Caco-2 (cell line): Measurements from ENCODE around the gene PTPRN2. TPM values are rescaled to one million over a fixed set of nuclear protein-coding genes. Genes with fewer than 3 reads are reported as not detected.

Experiments
- BruUV-seq: library from RNA; stranded (reverse); fragments of 400-500 nt; replicated peaks from 2 replicates; lab custom pipeline; 2021; lab: Mats Ljungman, UMichigan
- CTCF ChIA-PET: fragments of 300-600 bp; sonication (Branson Sonifier 250); formaldehyde crosslinking; loops from one replicate; lab custom pipeline; 2022; ENCODE audit warnings: antibody characterized with exemption; lab: Charles Lee
- POLR2A ChIA-PET: fragments of 300-600 bp; sonication (Branson Sonifier 250); formaldehyde crosslinking; loops from one replicate; lab custom pipeline; 2022; ENCODE audit warnings: antibody characterized with exemption; lab: Charles Lee
- DNase-seq, 2 experiments: peaks; one replicate each; pipeline versions ENCODE4 v3.0.0 to v3.0.0-alpha.2; 2020 to 2022
- H3K27me3 ChIP-seq: replicated peaks from 2 replicates; pipeline ENCODE4 v1.6.0; 2011; ENCODE audit warnings: low read length; ENCODE audit not compliant: control insufficient read depth, insufficient read depth
- H3K36me3 ChIP-seq: 2 replicates; pipeline ENCODE4 v1.5.1; 2011; ENCODE audit warnings: low read length; ENCODE audit not compliant: control insufficient read depth, insufficient read depth
- H3K4me1 ChIP-seq: fragments of 250-450 bp; sonication (Bioruptor Pico); 2 replicates; pipeline ENCODE4 v1.5.1; 2020; ENCODE audit warnings: mild to moderate bottlenecking
- H3K4me3 ChIP-seq: 2 replicates; pipeline ENCODE4 v1.5.1; 2011; ENCODE audit warnings: low read depth, mild to moderate bottlenecking, control low read depth, low read length
- H3K9me3 ChIP-seq: fragments of 250-450 bp; sonication (Bioruptor Pico); 2 replicates; pipeline ENCODE4 v1.5.1; 2020; ENCODE audit warnings: mild to moderate bottlenecking, moderate library complexity
- H3K27ac Mint-ChIP-seq: one replicate; pipeline ENCODE4 v1.8.0; 2022; ENCODE audit warnings: mixed read lengths; ENCODE audit not compliant: unreplicated experiment
- H3K27me3 Mint-ChIP-seq: one replicate; pipeline ENCODE4 v1.8.0; 2022; ENCODE audit warnings: mixed read lengths; ENCODE audit not compliant: insufficient read depth, unreplicated experiment
- H3K36me3 Mint-ChIP-seq: one replicate; pipeline ENCODE4 v1.8.0; 2022; ENCODE audit warnings: mild to moderate bottlenecking, mixed read lengths; ENCODE audit not compliant: insufficient read depth, unreplicated experiment
- H3K4me1 Mint-ChIP-seq: one replicate; pipeline ENCODE4 v1.8.0; 2022; ENCODE audit warnings: low read depth, mixed read lengths; ENCODE audit not compliant: unreplicated experiment
- H3K4me3 Mint-ChIP-seq: one replicate; pipeline ENCODE4 v1.8.0; 2022; ENCODE audit warnings: mild to moderate bottlenecking, moderate library complexity, mixed read lengths; ENCODE audit not compliant: unreplicated experiment
- H3K9me3 Mint-ChIP-seq: one replicate; pipeline ENCODE4 v1.8.0; 2022; ENCODE audit warnings: mixed read lengths; ENCODE audit not compliant: unreplicated experiment
- CTCF ChIP-seq, 2 experiments: fragments of 200-600 bp in 1 of 2; IDR thresholded peaks; 1 replicate in 1 of 2; 2 replicates in 1 of 2; pipeline versions ENCODE4 v1.5.1 to v1.8.0; 2011 to 2022; ENCODE audit warnings: antibody characterized with exemption in 1 of 2, control low read depth in 1 of 2, inconsistent platforms in 1 of 2, low read depth in 1 of 2, low read length in 1 of 2, mild to moderate bottlenecking in 1 of 2, moderate library complexity in 1 of 2; ENCODE audit not compliant: insufficient read depth in 1 of 2, severe bottlenecking in 1 of 2, unreplicated experiment in 1 of 2
- intact Hi-C: fragments of 100-400 bp; cut with micrococcal nuclease; formaldehyde crosslinking; loops from one replicate; pipeline ENCODE4 v1.10.0; 2022; ENCODE audit not compliant: unreplicated experiment
- total RNA-seq: library from RNA; stranded (reverse); gene quantifications from 2 replicates; pipeline ENCODE4 v1.2.3, GENCODE V29; 2022

The PTPRN2 gene
- total RNA-seq, 1 experiment from 2014 or later: 1.4 TPM

- no peak for DNase-seq
- no peak for TF ChIP-seq CTCF (IDR thresholded peaks at IDR 0.05; ENCODE audit: insufficient read depth in 1 of 2, low read depth in 1 of 2, low read length in 1 of 2, severe bottlenecking in 1 of 2, unreplicated experiment in 1 of 2)
- Mint-ChIP-seq H3K36me3 (no peaks in the 10 kb centered on the region), H3K27ac (no peak overlapping the region), H3K4me3 (no peak overlapping the region), H3K4me1 (no peaks in the 10 kb centered on the region), H3K27me3 (no peaks in the 10 kb centered on the region), H3K9me3 (peaks cover 30% of the 10 kb centered on the region)
- BruUV-seq: no TSS peak
- Histone ChIP-seq H3K36me3 (no peaks in the 10 kb centered on the region), H3K9me3 (peaks cover 30% of the 10 kb centered on the region), H3K27me3 (no peaks in the 10 kb centered on the region), H3K4me3 (no peak overlapping the region), H3K4me1 (no peaks in the 10 kb centered on the region)
- ChIA-PET CTCF (no interaction called here), POLR2A (no interaction called here)
- intact Hi-C loops: no loop called here
Measured at GRCh38 chr7:158311791-158312190, 275.8 kb downstream of the PTPRN2 start.

- no peaks in the 10 kb centered on the region for H3K4me1 Mint-ChIP-seq
- Histone ChIP-seq H3K27me3 (no peaks in the 10 kb centered on the region), H3K4me3 (no peak overlapping the region), H3K9me3 (peaks cover 27% of the 10 kb centered on the region), H3K36me3 (no peaks in the 10 kb centered on the region), H3K4me1 (no peaks in the 10 kb centered on the region)
- peaks cover 25% of the 10 kb centered on the region for H3K9me3 Mint-ChIP-seq
- no TSS peak for BruUV-seq
- H3K27me3 Mint-ChIP-seq: no peaks in the 10 kb centered on the region
- no peaks in the 10 kb centered on the region for H3K36me3 Mint-ChIP-seq
- no peak overlapping the region for H3K4me3 Mint-ChIP-seq
- H3K27ac Mint-ChIP-seq: no peak overlapping the region
- DNase-seq: no peak
- TF ChIP-seq CTCF (IDR thresholded peaks at IDR 0.05; ENCODE audit: insufficient read depth in 1 of 2, low read depth in 1 of 2, low read length in 1 of 2, severe bottlenecking in 1 of 2, unreplicated experiment in 1 of 2): no peak
- ChIA-PET POLR2A (no interaction called here), CTCF (no interaction called here)
- intact Hi-C loops: no loop called here
Measured at GRCh38 chr7:158310924-158311666, 276.5 kb downstream of the PTPRN2 start.

GRCh38 chr7:158309868-158310763 is 277.5 kb downstream of the PTPRN2 start:
- Histone ChIP-seq H3K27me3 (no peaks in the 10 kb centered on the region), H3K4me1 (no peaks in the 10 kb centered on the region), H3K36me3 (no peaks in the 10 kb centered on the region), H3K9me3 (peaks cover 27% of the 10 kb centered on the region), H3K4me3 (no peak overlapping the region)
- H3K9me3 Mint-ChIP-seq: peaks cover 18% of the 10 kb centered on the region
- no peak overlapping the region for H3K4me3 Mint-ChIP-seq
- H3K36me3 Mint-ChIP-seq: no peaks in the 10 kb centered on the region
- no peaks in the 10 kb centered on the region for H3K4me1 Mint-ChIP-seq
- ChIA-PET POLR2A (no interaction called here), CTCF (no interaction called here)
- intact Hi-C loops: no loop called here
- no peaks in the 10 kb centered on the region for H3K27me3 Mint-ChIP-seq
- no peak overlapping the region for H3K27ac Mint-ChIP-seq
- no peak for DNase-seq
- no TSS peak for BruUV-seq
- TF ChIP-seq CTCF (IDR thresholded peaks at IDR 0.05; ENCODE audit: insufficient read depth in 1 of 2, low read depth in 1 of 2, low read length in 1 of 2, severe bottlenecking in 1 of 2, unreplicated experiment in 1 of 2): no peak
